ENCODE measurements around the gene SMOC1. TPM values are rescaled to one million over a fixed set of nuclear protein-coding genes. Genes with fewer than 3 reads are reported as not detected.
"Not testable (repeated sequence)": the region's sequence is repeated elsewhere in the genome, so short reads cannot be mapped to it uniquely, and the experiment has no call there.

Gene SMOC1
- total RNA-seq, 1 donor from 2014 or later = 3.1 TPM

DNA sequence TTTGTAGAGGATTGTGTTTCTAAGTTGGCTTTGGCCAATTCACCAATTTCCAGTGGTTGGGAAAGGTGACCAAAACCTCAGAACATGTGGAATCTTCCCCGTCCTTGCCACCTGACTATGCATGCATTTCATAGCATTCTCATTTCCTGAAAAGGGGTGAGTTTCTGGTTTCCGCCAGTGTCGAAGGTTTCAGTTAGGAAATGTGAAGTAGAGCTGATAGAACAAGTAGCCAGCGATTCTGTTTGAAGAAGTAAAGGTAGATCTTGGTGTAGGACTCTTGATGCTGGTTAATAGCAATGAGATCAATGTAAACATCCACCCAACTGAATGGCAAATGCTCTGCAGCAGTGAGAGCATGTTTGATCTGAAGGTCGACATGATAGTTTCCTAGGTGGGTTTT, 15.9 kb downstream of the SMOC1 start:
- H3K4me3 ChIP-seq (ENCODE audit: low read length in 3 of 3) = no peak overlapping the region
- no peaks in the 10 kb centered on the region for H3K27me3 ChIP-seq (ENCODE audit: control insufficient read depth in 3 of 3, insufficient read depth in 3 of 3, low read length in 3 of 3)
- no peaks in the 10 kb centered on the region for H3K4me1 ChIP-seq (ENCODE audit: control insufficient read depth in 3 of 3, insufficient read depth in 3 of 3, low read length in 3 of 3)
- H3K36me3 ChIP-seq (ENCODE audit: control insufficient read depth in 3 of 3, insufficient read depth in 3 of 3, low read length in 3 of 3) = no peaks in the 10 kb centered on the region
- peaks cover 0 to 5% (median 0%) of the 10 kb centered on the region in 3 donors for H3K9me3 ChIP-seq (ENCODE audit: control insufficient read depth in 3 of 3, low read length in 3 of 3)
- no peak overlapping the region for H3K9ac ChIP-seq (ENCODE audit: low read depth in 1 of 3, low read length in 3 of 3)
- H3K27ac ChIP-seq (ENCODE audit: low read depth, low read length) = no peak overlapping the region

DNA sequence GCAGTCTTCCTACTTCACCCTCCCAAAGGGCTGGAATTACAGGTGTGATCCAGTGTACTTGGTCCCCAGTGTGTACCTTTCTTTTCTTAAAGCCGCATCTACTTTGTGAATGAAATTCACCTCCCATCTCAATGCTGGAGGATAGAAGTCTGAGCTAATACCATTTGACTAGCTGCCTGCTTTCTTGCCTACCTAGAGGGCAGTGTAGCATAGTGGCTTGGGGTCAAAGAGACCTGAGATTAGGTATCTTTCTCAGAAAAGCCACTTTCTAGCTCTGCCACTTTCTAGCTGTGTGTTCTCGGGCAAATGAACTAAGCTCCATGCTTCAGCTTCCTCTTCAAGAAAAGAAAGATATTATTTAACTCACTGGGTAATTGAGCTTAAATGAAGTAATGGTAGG, 16.9 kb downstream of the SMOC1 start:
- Histone ChIP-seq H3K36me3 (ENCODE audit: control insufficient read depth in 3 of 3, insufficient read depth in 3 of 3, low read length in 3 of 3) (no peaks in the 10 kb centered on the region), H3K4me3 (ENCODE audit: low read length in 3 of 3) (no peak overlapping the region), H3K27ac (ENCODE audit: low read depth, low read length) (no peak overlapping the region), H3K4me1 (ENCODE audit: control insufficient read depth in 3 of 3, insufficient read depth in 3 of 3, low read length in 3 of 3) (no peaks in the 10 kb centered on the region), H3K9me3 (ENCODE audit: control insufficient read depth in 3 of 3, low read length in 3 of 3) (peaks cover 0 to 5% (median 0%) of the 10 kb centered on the region in 3 donors), H3K27me3 (ENCODE audit: control insufficient read depth in 3 of 3, insufficient read depth in 3 of 3, low read length in 3 of 3) (no peaks in the 10 kb centered on the region), H3K9ac (ENCODE audit: low read depth in 1 of 3, low read length in 3 of 3) (no peak overlapping the region)

DNA sequence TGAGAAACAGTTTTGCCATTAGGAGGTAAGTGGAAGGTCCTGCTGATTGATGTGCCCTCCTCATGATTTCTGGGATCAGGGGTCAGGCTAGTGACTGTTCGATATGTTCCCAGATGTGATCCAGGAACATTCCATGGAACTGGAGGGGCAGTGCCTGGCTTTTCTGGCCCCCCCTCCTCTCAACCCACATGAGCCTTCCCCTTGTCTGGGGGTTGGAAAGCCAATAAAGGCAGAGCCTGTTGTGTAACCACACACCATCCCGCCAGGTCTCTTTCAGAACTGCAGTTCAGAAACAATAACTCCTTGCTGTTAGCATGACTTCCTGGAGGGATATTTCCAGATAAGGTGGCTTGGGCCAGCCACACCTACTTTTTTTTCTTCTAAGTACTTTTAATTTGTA, 17.8 kb downstream of the SMOC1 start:
- peaks cover 0 to 5% (median 0%) of the 10 kb centered on the region in 3 donors for H3K9me3 ChIP-seq (ENCODE audit: control insufficient read depth in 3 of 3, low read length in 3 of 3)
- no peak overlapping the region for H3K4me3 ChIP-seq (ENCODE audit: low read length in 3 of 3)
- H3K4me1 ChIP-seq (ENCODE audit: control insufficient read depth in 3 of 3, insufficient read depth in 3 of 3, low read length in 3 of 3) = no peaks in the 10 kb centered on the region
- H3K36me3 ChIP-seq (ENCODE audit: control insufficient read depth in 3 of 3, insufficient read depth in 3 of 3, low read length in 3 of 3) = no peaks in the 10 kb centered on the region
- H3K9ac ChIP-seq (ENCODE audit: low read depth in 1 of 3, low read length in 3 of 3) = no peak overlapping the region
- H3K27ac ChIP-seq (ENCODE audit: low read depth, low read length) = no peak overlapping the region
- no peaks in the 10 kb centered on the region for H3K27me3 ChIP-seq (ENCODE audit: control insufficient read depth in 3 of 3, insufficient read depth in 3 of 3, low read length in 3 of 3)

DNA sequence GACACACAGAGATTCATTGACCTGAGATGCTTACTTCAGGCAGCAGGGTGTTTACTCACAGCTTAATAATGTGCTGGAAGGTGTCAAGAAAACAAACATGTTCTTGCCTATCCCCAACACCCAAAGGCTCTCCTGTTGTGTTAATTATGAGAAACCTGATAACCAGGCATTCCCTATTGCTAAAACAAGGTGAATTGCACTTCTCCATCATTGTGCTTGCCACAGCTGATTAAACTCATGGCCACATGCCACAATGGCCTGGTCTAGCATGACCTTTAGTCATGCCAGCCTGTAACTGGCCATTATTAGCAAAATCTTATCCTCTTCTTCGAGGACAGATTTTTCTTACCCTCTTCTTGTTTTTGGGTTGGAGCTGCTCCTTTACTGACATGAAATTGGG, 21.4 kb downstream of the SMOC1 start:
- H3K4me3 ChIP-seq (ENCODE audit: low read length in 3 of 3) = no peak overlapping the region
- H3K36me3 ChIP-seq (ENCODE audit: control insufficient read depth in 3 of 3, insufficient read depth in 3 of 3, low read length in 3 of 3) = no peaks in the 10 kb centered on the region
- H3K9ac ChIP-seq (ENCODE audit: low read depth in 1 of 3, low read length in 3 of 3) = no peak overlapping the region
- peaks cover 0 to 5% (median 0%) of the 10 kb centered on the region in 3 donors for H3K9me3 ChIP-seq (ENCODE audit: control insufficient read depth in 3 of 3, low read length in 3 of 3)
- no peak overlapping the region for H3K27ac ChIP-seq (ENCODE audit: low read depth, low read length)
- H3K4me1 ChIP-seq (ENCODE audit: control insufficient read depth in 3 of 3, insufficient read depth in 3 of 3, low read length in 3 of 3) = no peaks in the 10 kb centered on the region
- no peaks in the 10 kb centered on the region for H3K27me3 ChIP-seq (ENCODE audit: control insufficient read depth in 3 of 3, insufficient read depth in 3 of 3, low read length in 3 of 3)

DNA sequence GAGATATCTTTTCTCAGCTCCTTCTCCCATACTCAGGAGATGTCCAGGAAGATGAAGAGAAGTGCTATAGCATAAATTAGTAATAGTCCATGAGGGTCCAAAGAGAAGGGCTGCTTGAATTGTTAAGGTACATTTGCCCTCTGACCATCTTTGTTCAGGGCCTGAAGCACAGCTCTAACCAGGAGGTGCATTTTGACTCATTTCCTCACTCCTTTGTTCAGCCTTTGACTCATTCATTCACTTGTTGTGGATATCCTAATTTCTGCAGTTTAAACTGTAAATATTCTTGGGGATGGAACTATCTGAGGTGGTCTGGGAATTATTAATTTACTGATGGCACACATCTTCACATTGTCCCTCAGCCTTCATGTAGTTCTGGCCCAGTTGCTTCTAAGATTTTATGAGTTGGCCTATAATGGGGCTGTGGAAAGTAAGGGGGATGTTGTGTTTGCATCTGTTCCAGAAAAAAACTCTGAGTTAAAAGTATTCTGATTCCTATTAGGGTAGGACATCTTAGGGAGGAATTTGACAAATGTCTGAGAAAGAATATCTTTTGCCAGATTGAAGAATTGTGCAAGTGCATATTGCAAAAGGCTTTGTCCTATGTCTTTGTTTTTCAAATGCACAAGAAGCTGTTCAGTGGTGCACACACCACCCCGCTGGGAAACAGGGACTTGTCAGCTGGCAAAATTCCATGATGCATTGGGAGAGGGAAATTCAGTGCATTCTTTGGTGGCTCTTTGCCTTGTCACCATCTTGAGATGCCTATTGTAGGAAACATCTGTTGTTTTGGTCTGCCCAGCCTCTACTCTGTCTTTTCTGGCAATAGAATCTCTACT, 22.1 kb downstream of the SMOC1 start:
- Histone ChIP-seq H3K9me3 (ENCODE audit: control insufficient read depth in 3 of 3, low read length in 3 of 3) (peaks cover 0 to 2% (median 0%) of the 10 kb centered on the region in 3 donors), H3K4me1 (ENCODE audit: control insufficient read depth in 3 of 3, insufficient read depth in 3 of 3, low read length in 3 of 3) (peaks cover 0 to 3% (median 0%) of the 10 kb centered on the region in 3 donors), H3K27me3 (ENCODE audit: control insufficient read depth in 3 of 3, insufficient read depth in 3 of 3, low read length in 3 of 3) (no peaks in the 10 kb centered on the region), H3K9ac (ENCODE audit: low read depth in 1 of 3, low read length in 3 of 3) (no peak overlapping the region), H3K4me3 (ENCODE audit: low read length in 3 of 3) (no peak overlapping the region), H3K36me3 (ENCODE audit: control insufficient read depth in 3 of 3, insufficient read depth in 3 of 3, low read length in 3 of 3) (no peaks in the 10 kb centered on the region), H3K27ac (ENCODE audit: low read depth, low read length) (no peak overlapping the region)

DNA sequence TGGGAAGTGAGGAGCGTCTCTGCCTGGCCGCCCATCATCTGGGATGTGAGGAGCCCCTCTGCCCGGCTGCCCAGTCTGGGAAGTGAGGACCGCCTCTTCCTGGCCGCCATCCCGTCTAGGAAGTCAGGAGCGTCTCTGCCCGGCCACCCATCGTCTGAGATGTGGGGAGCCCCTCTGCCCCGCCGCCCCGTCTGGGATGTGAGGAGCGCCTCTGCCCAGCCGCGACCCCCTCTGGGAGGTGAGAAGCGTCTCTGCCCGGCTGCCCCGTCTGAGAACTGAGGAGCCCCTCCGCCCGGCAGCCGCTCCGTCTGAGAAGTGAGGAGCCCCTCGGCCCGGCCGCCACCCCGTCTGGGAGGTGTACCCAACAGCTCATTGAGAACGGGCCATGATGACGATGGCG, 23.8 kb downstream of the SMOC1 start:
- H3K27me3 ChIP-seq (ENCODE audit: control insufficient read depth in 3 of 3, insufficient read depth in 3 of 3, low read length in 3 of 3); H3K9me3 ChIP-seq (ENCODE audit: control insufficient read depth in 3 of 3, low read length in 3 of 3); H3K4me3 ChIP-seq (ENCODE audit: low read length in 3 of 3); H3K9ac ChIP-seq (ENCODE audit: low read depth in 1 of 3, low read length in 3 of 3); H3K4me1 ChIP-seq (ENCODE audit: control insufficient read depth in 3 of 3, insufficient read depth in 3 of 3, low read length in 3 of 3); H3K27ac ChIP-seq (ENCODE audit: low read depth, low read length); H3K36me3 ChIP-seq (ENCODE audit: control insufficient read depth in 3 of 3, insufficient read depth in 3 of 3, low read length in 3 of 3): not testable (repeated sequence)

DNA sequence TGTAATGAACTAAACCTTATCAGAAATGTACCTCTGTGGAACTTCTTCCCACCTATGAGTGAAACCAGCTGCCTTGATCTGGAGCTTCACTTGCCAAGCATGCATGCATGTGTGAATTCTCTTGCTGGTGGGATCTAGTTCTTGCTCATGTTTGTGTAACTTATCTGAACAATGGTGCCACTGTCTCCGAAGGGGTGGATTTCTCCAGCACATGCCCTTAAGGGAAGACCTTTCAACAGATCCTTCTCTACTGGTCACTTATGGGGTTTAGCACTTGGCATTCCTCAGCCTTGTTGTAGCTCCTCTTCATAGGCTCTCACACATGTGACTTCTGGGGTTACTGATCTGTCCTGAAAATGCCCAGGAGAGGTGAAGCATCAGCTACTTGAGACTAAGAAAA, 25.0 kb downstream of the SMOC1 start:
- Histone ChIP-seq H3K27me3 (ENCODE audit: control insufficient read depth in 3 of 3, insufficient read depth in 3 of 3, low read length in 3 of 3) (no peaks in the 10 kb centered on the region), H3K4me3 (ENCODE audit: low read length in 3 of 3) (no peak overlapping the region), H3K9me3 (ENCODE audit: control insufficient read depth in 3 of 3, low read length in 3 of 3) (no peaks in the 10 kb centered on the region), H3K27ac (ENCODE audit: low read depth, low read length) (no peak overlapping the region), H3K9ac (ENCODE audit: low read depth in 1 of 3, low read length in 3 of 3) (no peak overlapping the region), H3K36me3 (ENCODE audit: control insufficient read depth in 3 of 3, insufficient read depth in 3 of 3, low read length in 3 of 3) (no peaks in the 10 kb centered on the region), H3K4me1 (ENCODE audit: control insufficient read depth in 3 of 3, insufficient read depth in 3 of 3, low read length in 3 of 3) (peaks cover 0 to 3% (median 0%) of the 10 kb centered on the region in 3 donors)

DNA sequence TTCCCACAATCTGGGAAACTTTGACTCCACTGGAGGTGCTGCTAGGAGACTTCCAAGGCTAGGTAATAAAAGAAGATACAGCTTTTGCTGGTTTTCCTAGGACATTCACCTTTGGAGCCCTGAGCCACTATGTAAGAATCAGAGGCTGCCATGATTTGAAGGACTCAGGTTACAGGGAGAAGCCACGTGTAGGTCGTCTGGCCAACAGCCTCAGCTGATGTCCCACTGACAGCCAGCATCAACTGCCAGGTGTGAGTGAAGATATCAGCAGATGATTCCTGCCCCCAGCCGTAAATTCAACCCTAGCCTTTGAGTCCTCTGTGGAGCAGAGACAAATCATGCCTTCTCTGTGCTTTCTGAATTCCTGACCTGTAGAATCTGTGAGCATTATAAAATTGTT, 27.0 kb downstream of the SMOC1 start:
- H3K27me3 ChIP-seq (ENCODE audit: control insufficient read depth in 3 of 3, insufficient read depth in 3 of 3, low read length in 3 of 3) = no peaks in the 10 kb centered on the region
- no peaks in the 10 kb centered on the region for H3K36me3 ChIP-seq (ENCODE audit: control insufficient read depth in 3 of 3, insufficient read depth in 3 of 3, low read length in 3 of 3)
- no peak overlapping the region for H3K4me3 ChIP-seq (ENCODE audit: low read length in 3 of 3)
- peaks cover 0 to 5% (median 3%) of the 10 kb centered on the region in 3 donors for H3K4me1 ChIP-seq (ENCODE audit: control insufficient read depth in 3 of 3, insufficient read depth in 3 of 3, low read length in 3 of 3)
- no peak overlapping the region for H3K27ac ChIP-seq (ENCODE audit: low read depth, low read length)
- no peaks in the 10 kb centered on the region for H3K9me3 ChIP-seq (ENCODE audit: control insufficient read depth in 3 of 3, low read length in 3 of 3)
- no peak overlapping the region for H3K9ac ChIP-seq (ENCODE audit: low read depth in 1 of 3, low read length in 3 of 3)

DNA sequence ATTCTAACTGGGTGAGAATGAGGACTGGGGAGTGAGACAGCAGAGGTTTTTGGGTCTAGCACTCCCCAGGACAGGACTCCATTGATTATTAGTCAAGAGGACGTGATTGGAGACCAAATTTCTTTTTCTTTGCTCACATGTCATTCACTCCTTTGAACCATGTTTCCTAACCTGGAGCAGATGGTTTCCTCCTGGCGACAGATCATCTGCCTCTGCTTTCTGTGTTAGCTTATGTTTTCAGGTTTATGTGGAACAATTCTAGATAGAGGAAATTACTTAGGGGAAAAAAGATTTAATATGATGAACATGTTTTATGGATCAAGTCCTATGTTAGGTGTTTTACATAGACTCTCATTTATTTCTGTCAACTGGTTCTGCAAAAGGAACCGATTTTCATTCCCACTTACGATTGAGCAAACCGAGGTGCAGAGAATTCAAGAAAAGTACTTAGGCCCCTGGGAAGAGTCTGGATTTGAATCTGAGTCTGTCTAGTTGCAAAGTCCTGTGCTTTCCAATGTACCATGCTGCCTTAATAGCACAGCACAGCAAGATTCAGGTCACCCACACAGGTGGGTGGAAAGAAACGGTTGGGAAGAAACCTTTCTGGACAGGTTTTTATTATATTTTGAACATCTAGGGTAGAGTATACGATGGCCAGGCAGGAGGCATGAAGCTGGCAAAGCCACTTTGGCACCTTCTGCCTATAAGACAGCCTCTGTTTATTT, 30.8 kb downstream of the SMOC1 start:
- H3K36me3 ChIP-seq (ENCODE audit: control insufficient read depth in 3 of 3, insufficient read depth in 3 of 3, low read length in 3 of 3) = no peaks in the 10 kb centered on the region

DNA sequence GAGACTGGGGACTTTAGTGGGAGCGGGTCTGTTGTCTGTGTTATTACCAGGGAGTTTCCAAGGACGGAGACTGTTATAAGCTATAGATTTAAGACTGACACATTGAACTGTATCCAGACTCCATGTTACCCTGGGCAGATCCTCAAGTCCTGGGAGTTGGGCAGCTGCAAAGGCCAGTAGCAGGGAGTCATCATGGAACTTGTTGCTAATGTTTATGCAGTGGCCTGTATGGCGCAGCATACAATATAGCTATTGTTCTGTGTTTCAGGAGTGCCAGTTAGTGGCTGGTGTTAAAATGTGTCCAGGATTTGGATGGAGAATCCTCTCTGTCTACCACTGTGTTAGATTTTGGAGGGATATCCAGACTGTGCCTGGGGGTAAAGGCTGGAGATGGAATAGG, 31.7 kb downstream of the SMOC1 start:
- Histone ChIP-seq H3K36me3 (ENCODE audit: control insufficient read depth in 3 of 3, insufficient read depth in 3 of 3, low read length in 3 of 3) (no peaks in the 10 kb centered on the region), H3K27me3 (ENCODE audit: control insufficient read depth in 3 of 3, insufficient read depth in 3 of 3, low read length in 3 of 3) (no peaks in the 10 kb centered on the region), H3K4me1 (ENCODE audit: control insufficient read depth in 3 of 3, insufficient read depth in 3 of 3, low read length in 3 of 3) (peaks cover 0 to 5% (median 3%) of the 10 kb centered on the region in 3 donors), H3K9ac (ENCODE audit: low read depth in 1 of 3, low read length in 3 of 3) (no peak overlapping the region), H3K27ac (ENCODE audit: low read depth, low read length) (no peak overlapping the region), H3K9me3 (ENCODE audit: control insufficient read depth in 3 of 3, low read length in 3 of 3) (no peaks in the 10 kb centered on the region), H3K4me3 (ENCODE audit: low read length in 3 of 3) (no peak overlapping the region)

More for the DNA sequence above, 30.8 kb downstream of the SMOC1 start:
- no peaks in the 10 kb centered on the region for H3K9me3 ChIP-seq (ENCODE audit: control insufficient read depth in 3 of 3, low read length in 3 of 3)
- H3K4me1 ChIP-seq (ENCODE audit: control insufficient read depth in 3 of 3, insufficient read depth in 3 of 3, low read length in 3 of 3) = peaks cover 0 to 5% (median 3%) of the 10 kb centered on the region in 3 donors
- H3K27me3 ChIP-seq (ENCODE audit: control insufficient read depth in 3 of 3, insufficient read depth in 3 of 3, low read length in 3 of 3) = no peaks in the 10 kb centered on the region
- no peak overlapping the region for H3K27ac ChIP-seq (ENCODE audit: low read depth, low read length)
- no peak overlapping the region for H3K9ac ChIP-seq (ENCODE audit: low read depth in 1 of 3, low read length in 3 of 3)
- no peak overlapping the region for H3K4me3 ChIP-seq (ENCODE audit: low read length in 3 of 3)

All from skeletal muscle tissue (tissue), 4 donors.